HL-60 (cell line): ENCODE results near the gene KCTD19.

Experiments
- DNase-seq, 2 experiments: peaks; one replicate each; pipeline ENCODE4 v3.0.0-alpha.2; 2010 to 2020; ENCODE audit warnings: low read depth in 1 of 2, low spot score in 1 of 2
- H3K27ac ChIP-seq: fragments of 250-450 bp; sonication (Bioruptor Pico); replicated peaks from 2 replicates; pipeline ENCODE4 v1.5.1; 2020; ENCODE audit warnings: mild to moderate bottlenecking, moderate library complexity
- H3K27me3 ChIP-seq: fragments of 250-450 bp; sonication (Bioruptor Pico); 2 replicates; pipeline ENCODE4 v1.5.1; 2021; ENCODE audit warnings: mild to moderate bottlenecking, moderate library complexity; ENCODE audit not compliant: insufficient read depth, poor library complexity, severe bottlenecking
- H3K4me3 ChIP-seq: replicated peaks from 2 replicates; pipeline ENCODE4 v1.5.1; 2011; ENCODE audit warnings: mild to moderate bottlenecking, control low read depth, low read length; ENCODE audit not compliant: insufficient read depth
- GABPA ChIP-seq: IDR thresholded peaks from 2 replicates; pipeline ENCODE4 v1.6.1; 2012; ENCODE audit warnings: low read depth
- POLR2AphosphoS5 ChIP-seq: IDR thresholded peaks from 2 replicates; pipeline ENCODE4 v1.6.1; 2012; ENCODE audit warnings: low read depth
- SPI1 ChIP-seq: IDR thresholded peaks from 2 replicates; pipeline ENCODE4 v1.6.1; 2012; ENCODE audit warnings: low read depth, mild to moderate bottlenecking, borderline replicate concordance
- TF ChIP-seq, protein P1 (sequence below): IDR thresholded peaks from 2 replicates; pipeline ENCODE4 v1.6.1; 2012; ENCODE audit warnings: low read depth; ENCODE audit not compliant: insufficient replicate concordance
- TF ChIP-seq, protein P2 (sequence below): IDR thresholded peaks from one replicate; pipeline ENCODE4 v1.5.1; 2011; ENCODE audit warnings: low read length, control low read depth, inconsistent platforms; ENCODE audit not compliant: insufficient read depth

Gene KCTD19

DNA sequence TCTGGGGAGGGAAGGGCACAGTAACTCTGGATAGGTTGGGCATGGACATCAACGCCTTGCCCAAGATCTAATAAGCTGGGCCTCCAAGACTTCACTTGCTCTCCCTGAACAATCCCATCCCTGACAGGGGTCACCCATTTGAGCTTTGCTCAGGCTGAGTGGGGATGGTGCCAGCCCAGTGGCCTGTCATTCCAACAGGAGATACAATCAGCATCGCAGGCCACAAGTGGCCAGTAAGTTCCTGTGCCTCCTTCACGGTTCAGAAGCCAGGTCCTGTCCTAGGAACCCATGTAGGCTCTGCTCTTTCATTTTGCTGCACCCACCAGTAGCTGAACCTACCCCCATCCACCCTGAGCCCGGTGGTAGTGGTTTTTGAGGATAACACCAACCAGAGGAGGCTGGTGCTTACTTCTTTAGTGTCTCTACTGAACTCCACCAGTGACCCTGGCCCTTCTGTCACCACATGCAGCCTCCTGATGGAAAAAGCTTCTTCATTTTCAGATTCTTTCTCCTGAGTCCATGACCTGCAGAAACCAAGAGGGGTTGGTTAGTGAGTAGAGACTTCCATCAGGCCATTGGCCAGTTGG, 32.3 kb downstream of the KCTD19 start:
- H3K27ac ChIP-seq: no peak overlapping the region
- no peak for TF ChIP-seq GABPA
- TF ChIP-seq, protein P1, sequence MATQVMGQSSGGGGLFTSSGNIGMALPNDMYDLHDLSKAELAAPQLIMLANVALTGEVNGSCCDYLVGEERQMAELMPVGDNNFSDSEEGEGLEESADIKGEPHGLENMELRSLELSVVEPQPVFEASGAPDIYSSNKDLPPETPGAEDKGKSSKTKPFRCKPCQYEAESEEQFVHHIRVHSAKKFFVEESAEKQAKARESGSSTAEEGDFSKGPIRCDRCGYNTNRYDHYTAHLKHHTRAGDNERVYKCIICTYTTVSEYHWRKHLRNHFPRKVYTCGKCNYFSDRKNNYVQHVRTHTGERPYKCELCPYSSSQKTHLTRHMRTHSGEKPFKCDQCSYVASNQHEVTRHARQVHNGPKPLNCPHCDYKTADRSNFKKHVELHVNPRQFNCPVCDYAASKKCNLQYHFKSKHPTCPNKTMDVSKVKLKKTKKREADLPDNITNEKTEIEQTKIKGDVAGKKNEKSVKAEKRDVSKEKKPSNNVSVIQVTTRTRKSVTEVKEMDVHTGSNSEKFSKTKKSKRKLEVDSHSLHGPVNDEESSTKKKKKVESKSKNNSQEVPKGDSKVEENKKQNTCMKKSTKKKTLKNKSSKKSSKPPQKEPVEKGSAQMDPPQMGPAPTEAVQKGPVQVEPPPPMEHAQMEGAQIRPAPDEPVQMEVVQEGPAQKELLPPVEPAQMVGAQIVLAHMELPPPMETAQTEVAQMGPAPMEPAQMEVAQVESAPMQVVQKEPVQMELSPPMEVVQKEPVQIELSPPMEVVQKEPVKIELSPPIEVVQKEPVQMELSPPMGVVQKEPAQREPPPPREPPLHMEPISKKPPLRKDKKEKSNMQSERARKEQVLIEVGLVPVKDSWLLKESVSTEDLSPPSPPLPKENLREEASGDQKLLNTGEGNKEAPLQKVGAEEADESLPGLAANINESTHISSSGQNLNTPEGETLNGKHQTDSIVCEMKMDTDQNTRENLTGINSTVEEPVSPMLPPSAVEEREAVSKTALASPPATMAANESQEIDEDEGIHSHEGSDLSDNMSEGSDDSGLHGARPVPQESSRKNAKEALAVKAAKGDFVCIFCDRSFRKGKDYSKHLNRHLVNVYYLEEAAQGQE: no peak
- no peak for TF ChIP-seq POLR2AphosphoS5
- TF ChIP-seq SPI1: no peak
- TF ChIP-seq, protein P2, sequence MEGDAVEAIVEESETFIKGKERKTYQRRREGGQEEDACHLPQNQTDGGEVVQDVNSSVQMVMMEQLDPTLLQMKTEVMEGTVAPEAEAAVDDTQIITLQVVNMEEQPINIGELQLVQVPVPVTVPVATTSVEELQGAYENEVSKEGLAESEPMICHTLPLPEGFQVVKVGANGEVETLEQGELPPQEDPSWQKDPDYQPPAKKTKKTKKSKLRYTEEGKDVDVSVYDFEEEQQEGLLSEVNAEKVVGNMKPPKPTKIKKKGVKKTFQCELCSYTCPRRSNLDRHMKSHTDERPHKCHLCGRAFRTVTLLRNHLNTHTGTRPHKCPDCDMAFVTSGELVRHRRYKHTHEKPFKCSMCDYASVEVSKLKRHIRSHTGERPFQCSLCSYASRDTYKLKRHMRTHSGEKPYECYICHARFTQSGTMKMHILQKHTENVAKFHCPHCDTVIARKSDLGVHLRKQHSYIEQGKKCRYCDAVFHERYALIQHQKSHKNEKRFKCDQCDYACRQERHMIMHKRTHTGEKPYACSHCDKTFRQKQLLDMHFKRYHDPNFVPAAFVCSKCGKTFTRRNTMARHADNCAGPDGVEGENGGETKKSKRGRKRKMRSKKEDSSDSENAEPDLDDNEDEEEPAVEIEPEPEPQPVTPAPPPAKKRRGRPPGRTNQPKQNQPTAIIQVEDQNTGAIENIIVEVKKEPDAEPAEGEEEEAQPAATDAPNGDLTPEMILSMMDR: no peak
- DNase-seq: no peak
- H3K4me3 ChIP-seq: no peak overlapping the region
- peaks cover 2% of the 10 kb centered on the region for H3K27me3 ChIP-seq

DNA sequence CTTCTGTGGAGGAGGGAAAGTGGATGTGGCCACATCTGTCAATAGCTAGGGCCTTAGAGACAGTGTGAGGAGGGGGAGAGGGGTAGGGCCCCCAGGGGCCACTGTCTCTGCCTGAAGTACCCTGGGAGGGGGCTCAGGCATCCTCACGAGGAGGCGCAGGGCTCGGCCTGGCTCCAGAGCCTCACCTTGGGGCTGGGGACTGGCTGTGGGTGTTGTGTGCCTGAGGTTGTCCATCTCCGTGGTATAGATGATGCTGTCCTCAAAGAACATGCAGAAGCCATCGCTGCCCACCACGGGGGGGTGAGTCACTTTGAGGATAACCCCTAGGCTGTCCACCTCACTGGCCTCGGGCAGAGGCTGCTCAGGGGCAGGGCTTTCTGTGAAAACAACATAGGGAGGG, 35.1 kb downstream of the KCTD19 start:
- Histone ChIP-seq H3K27ac (no peak overlapping the region), H3K4me3 (no peak overlapping the region), H3K27me3 (no peaks in the 10 kb centered on the region)
- no peak for DNase-seq
- TF ChIP-seq SPI1 (no peak), GABPA (no peak)
- TF ChIP-seq, protein P1: no peak
- TF ChIP-seq, protein P2: no peak

DNA sequence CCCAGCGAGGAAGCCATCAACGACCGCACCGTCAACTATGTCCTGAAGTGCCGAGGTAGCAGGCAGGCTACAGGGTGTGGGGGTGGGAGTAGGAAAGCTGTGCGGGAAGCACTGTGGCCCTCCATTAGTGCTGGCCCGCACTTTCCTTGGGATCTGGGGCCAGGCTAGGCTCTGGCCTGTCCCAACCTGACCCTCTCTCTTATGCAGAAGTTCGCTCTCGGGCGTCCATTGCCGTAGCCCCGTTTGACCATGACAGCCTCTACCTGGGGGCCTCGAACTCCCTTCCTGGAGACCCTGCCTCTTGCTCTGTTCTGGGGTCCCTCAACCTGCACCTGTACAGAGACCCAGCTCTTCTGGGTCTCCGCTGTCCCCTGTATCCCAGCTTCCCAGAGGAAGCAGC, 38.6 kb downstream of the KCTD19 start:
- Histone ChIP-seq H3K4me3 (no peak overlapping the region), H3K27ac (no peak overlapping the region), H3K27me3 (no peaks in the 10 kb centered on the region)
- no peak for DNase-seq
- TF ChIP-seq SPI1 (no peak), GABPA (no peak), POLR2AphosphoS5 (no peak)
- TF ChIP-seq, protein P2: no peak
- TF ChIP-seq, protein P1: no peak
